Stimulated activated CD4-positive, alpha-beta T cell treated with anti-CD3 and anti-CD28 coated beads, Interleukin-1b, Interleukin-23, amount 100 ng/mL, for 4 hours (primary cell): ENCODE results near the gene FBXO3.
"Not testable (repeated sequence)": the region's sequence is repeated elsewhere in the genome, so short reads cannot be mapped to it uniquely, and the experiment has no call there.

Experiments
- DNase-seq, 2 donors: peaks; one replicate each; pipeline ENCODE4 v3.0.0-alpha.2; 2020; ENCODE audit warnings: low read depth in 2 of 2

FBXO3 gene

GRCh38 chr11:33727539-33727938 is 46.8 kb downstream of the FBXO3 start:
- DNase-seq: not testable (repeated sequence)

GRCh38 chr11:33725496-33725895 is 48.8 kb downstream of the FBXO3 start:
- no peak for DNase-seq

GRCh38 chr11:33724644-33725035 is 49.7 kb downstream of the FBXO3 start:
- DNase-seq: no peak

GRCh38 chr11:33723238-33723881 is 51.0 kb downstream of the FBXO3 start:
- no peak for DNase-seq

GRCh38 chr11:33722590-33723234 is 51.6 kb downstream of the FBXO3 start:
- DNase-seq: no peak

GRCh38 chr11:33721984-33722383 is 52.3 kb downstream of the FBXO3 start:
- no peak for DNase-seq

- no peak for DNase-seq
Observed at GRCh38 chr11:33721426-33721825, 52.9 kb downstream of the FBXO3 start.

- no peak for DNase-seq
Observed at GRCh38 chr11:33719587-33719986, 54.7 kb downstream of the FBXO3 start.

- no peak for DNase-seq
Observed at GRCh38 chr11:33718440-33718839, 55.9 kb downstream of the FBXO3 start.

- no peak for DNase-seq
Observed at GRCh38 chr11:33716243-33716642, 58.1 kb downstream of the FBXO3 start.

GRCh38 chr11:33713856-33714398 is 60.4 kb downstream of the FBXO3 start:
- no peak for DNase-seq

GRCh38 chr11:33713151-33713855 is 61.0 kb downstream of the FBXO3 start:
- no peak for DNase-seq

- no peak for DNase-seq
Observed at GRCh38 chr11:33712436-33712835, 61.9 kb downstream of the FBXO3 start.

GRCh38 chr11:33709466-33709865 is 64.9 kb downstream of the FBXO3 start:
- no peak for DNase-seq

- no peak for DNase-seq
Observed at GRCh38 chr11:33708985-33709384, 65.3 kb downstream of the FBXO3 start.

GRCh38 chr11:33707831-33708230 is 66.5 kb downstream of the FBXO3 start:
- DNase-seq: not testable (repeated sequence)

- no peak for DNase-seq
Observed at GRCh38 chr11:33706966-33707365, 67.4 kb downstream of the FBXO3 start.

- DNase-seq: no peak
Observed at GRCh38 chr11:33706546-33706945, 67.8 kb downstream of the FBXO3 start.

GRCh38 chr11:33704240-33705002 is 69.9 kb downstream of the FBXO3 start:
- DNase-seq: no peak

- no peak for DNase-seq
Observed at GRCh38 chr11:33703788-33704187, 70.5 kb downstream of the FBXO3 start.

GRCh38 chr11:33703234-33703633 is 71.1 kb downstream of the FBXO3 start:
- no peak for DNase-seq
